Calu3 (cell line): ENCODE results near the gene CEMIP2. TPM values are rescaled to one million over a fixed set of nuclear protein-coding genes. Genes with fewer than 3 reads are reported as not detected.

Experiments used
- BruUV-seq: library from RNA; stranded (reverse); fragments of 400-500 nt; replicated peaks from 2 replicates; lab custom pipeline; 2021; lab: Mats Ljungman, UMichigan
- CTCF ChIA-PET: fragments of 300-600 bp; sonication (Branson Sonifier 250); formaldehyde crosslinking; loops from one replicate; lab custom pipeline; 2022; ENCODE audit warnings: antibody characterized with exemption; lab: Charles Lee
- DNase-seq: peaks from one replicate; pipeline ENCODE4 v3.0.0; 2022
- H3K27ac Mint-ChIP-seq: one replicate; pipeline ENCODE4 v1.8.0; 2022; ENCODE audit warnings: mixed read lengths; ENCODE audit not compliant: unreplicated experiment
- H3K27me3 Mint-ChIP-seq: one replicate; pipeline ENCODE4 v1.8.0; 2022; ENCODE audit warnings: mixed read lengths; ENCODE audit not compliant: unreplicated experiment
- H3K36me3 Mint-ChIP-seq: one replicate; pipeline ENCODE4 v1.8.0; 2022; ENCODE audit warnings: mild to moderate bottlenecking, moderate library complexity, mixed read lengths; ENCODE audit not compliant: insufficient read depth, unreplicated experiment
- H3K4me1 Mint-ChIP-seq: one replicate; pipeline ENCODE4 v1.8.0; 2022; ENCODE audit warnings: mild to moderate bottlenecking, low read depth, mixed read lengths; ENCODE audit not compliant: unreplicated experiment
- H3K4me3 Mint-ChIP-seq: one replicate; pipeline ENCODE4 v1.8.0; 2022; ENCODE audit warnings: mild to moderate bottlenecking, low read depth, moderate library complexity, mixed read lengths; ENCODE audit not compliant: unreplicated experiment
- H3K9me3 Mint-ChIP-seq: one replicate; pipeline ENCODE4 v1.8.0; 2022; ENCODE audit warnings: low read depth, mixed read lengths; ENCODE audit not compliant: unreplicated experiment
- CTCF ChIP-seq: fragments of 200-600 bp; IDR thresholded peaks from one replicate; pipeline ENCODE4 v1.8.0; 2022; ENCODE audit warnings: antibody characterized with exemption; ENCODE audit not compliant: unreplicated experiment
- intact Hi-C: fragments of 100-400 bp; cut with micrococcal nuclease; formaldehyde crosslinking; loops from one replicate; pipeline ENCODE4 v1.10.0; 2022; ENCODE audit not compliant: unreplicated experiment
- total RNA-seq: library from RNA; stranded (reverse); gene quantifications from 2 replicates; pipeline ENCODE4 v1.2.3, GENCODE V29; 2022

Gene CEMIP2
- total RNA-seq, 1 experiment from 2014 or later = 122 TPM

GRCh38 chr9:71671289-71671688 is 97.0 kb downstream of the CEMIP2 start:
- Mint-ChIP-seq H3K36me3 (peaks cover 25% of the 10 kb centered on the region), H3K27ac (no peak overlapping the region), H3K27me3 (no peaks in the 10 kb centered on the region), H3K4me3 (no peak overlapping the region), H3K9me3 (no peaks in the 10 kb centered on the region), H3K4me1 (peaks cover 13% of the 10 kb centered on the region)
- BruUV-seq = no TSS peak
- CTCF ChIA-PET = no interaction called here
- DNase-seq = no peak
- intact Hi-C loops = no loop called here
- no peak for TF ChIP-seq CTCF

GRCh38 chr9:71670121-71670520 is 98.2 kb downstream of the CEMIP2 start:
- no peaks in the 10 kb centered on the region for H3K27me3 Mint-ChIP-seq
- H3K4me1 Mint-ChIP-seq = peaks cover 9% of the 10 kb centered on the region
- no TSS peak for BruUV-seq
- H3K4me3 Mint-ChIP-seq = no peak overlapping the region
- no peak for TF ChIP-seq CTCF
- H3K9me3 Mint-ChIP-seq = no peaks in the 10 kb centered on the region
- intact Hi-C loops = no loop called here
- DNase-seq = no peak
- peak overlapping the region; percentile 18 for H3K27ac Mint-ChIP-seq
- CTCF ChIA-PET = no interaction called here
- peaks cover 19% of the 10 kb centered on the region for H3K36me3 Mint-ChIP-seq

GRCh38 chr9:71669284-71669995 is 98.9 kb downstream of the CEMIP2 start:
- no peak for DNase-seq
- BruUV-seq = no TSS peak
- Mint-ChIP-seq H3K4me3 (no peak overlapping the region), H3K27me3 (no peaks in the 10 kb centered on the region), H3K27ac (peak overlapping the region; percentile 18), H3K4me1 (peaks cover 2% of the 10 kb centered on the region), H3K36me3 (peaks cover 14% of the 10 kb centered on the region), H3K9me3 (no peaks in the 10 kb centered on the region)
- intact Hi-C loops = no loop called here
- TF ChIP-seq CTCF = no peak
- CTCF ChIA-PET = no interaction called here

- CTCF ChIA-PET = no interaction called here
These were observed 99.6 kb downstream of the CEMIP2 start for GRCh38 chr9:71668717-71669116.

More at GRCh38 chr9:71668717-71669116, 99.6 kb downstream of the CEMIP2 start:
- intact Hi-C loops = no loop called here
- Mint-ChIP-seq H3K27ac (no peak overlapping the region), H3K4me1 (no peaks in the 10 kb centered on the region), H3K27me3 (no peaks in the 10 kb centered on the region), H3K9me3 (no peaks in the 10 kb centered on the region), H3K4me3 (no peak overlapping the region), H3K36me3 (peaks cover 13% of the 10 kb centered on the region)
- TF ChIP-seq CTCF = no peak
- no peak for DNase-seq
- no TSS peak for BruUV-seq
